MCF 10A (cell line): ENCODE results near the gene FLOT1. TPM values are rescaled to one million over a fixed set of nuclear protein-coding genes. Genes with fewer than 3 reads are reported as not detected.
A peak's percentile ranks its signal among the peaks of the same experiment; 100 is the strongest.
"Not testable (repeated sequence)": the region's sequence is repeated elsewhere in the genome, so short reads cannot be mapped to it uniquely, and the experiment has no call there.

Source experiments
- BruUV-seq: library from RNA; stranded (reverse); fragments of 400-500 nt; replicated peaks from 2 replicates; lab custom pipeline; 2021; lab: Mats Ljungman, UMichigan
- CTCF ChIA-PET: fragments of 300-600 bp; sonication (Branson Sonifier 250); formaldehyde crosslinking; extraction: SDS; loops from one replicate; lab custom pipeline; 2021; ENCODE audit warnings: antibody characterized with exemption, inconsistent platforms; lab: Yijun Ruan, JAX
- POLR2A ChIA-PET: fragments of 300-600, 350-650 bp; sonication (Branson Sonifier 250); formaldehyde crosslinking; extraction: SDS; loops from one replicate; lab custom pipeline; 2020; ENCODE audit warnings: antibody characterized with exemption, inconsistent platforms; lab: Yijun Ruan, JAX
- DNase-seq: peaks from one replicate; pipeline ENCODE4 v3.0.0-alpha.2; 2018; ENCODE audit not compliant: unreplicated experiment
- H3K27ac Mint-ChIP-seq: one replicate; pipeline ENCODE4 v1.8.0; 2022; ENCODE audit warnings: mild to moderate bottlenecking, low read depth, mixed read lengths; ENCODE audit not compliant: unreplicated experiment
- H3K27me3 Mint-ChIP-seq: one replicate; pipeline ENCODE4 v1.8.0; 2022; ENCODE audit warnings: mixed read lengths; ENCODE audit not compliant: insufficient read depth, unreplicated experiment
- H3K36me3 Mint-ChIP-seq: one replicate; pipeline ENCODE4 v1.8.0; 2022; ENCODE audit warnings: mild to moderate bottlenecking, moderate library complexity, mixed read lengths; ENCODE audit not compliant: insufficient read depth, unreplicated experiment
- H3K4me1 Mint-ChIP-seq: one replicate; pipeline ENCODE4 v1.8.0; 2022; ENCODE audit warnings: mixed read lengths; ENCODE audit not compliant: insufficient read depth, unreplicated experiment
- H3K4me3 Mint-ChIP-seq: one replicate; pipeline ENCODE4 v1.8.0; 2022; ENCODE audit warnings: mild to moderate bottlenecking, moderate library complexity, mixed read lengths; ENCODE audit not compliant: unreplicated experiment
- H3K9me3 Mint-ChIP-seq: one replicate; pipeline ENCODE4 v1.8.0; 2022; ENCODE audit warnings: mixed read lengths; ENCODE audit not compliant: unreplicated experiment
- intact Hi-C: fragments of 100-400 bp; cut with micrococcal nuclease; formaldehyde crosslinking; loops from 2 replicates; pipeline ENCODE4 v1.14.1; 2022
- total RNA-seq: library from RNA; stranded (reverse); gene quantifications from 2 replicates; pipeline ENCODE4 v1.2.3, GENCODE V29; 2022
- TF ChIP-seq, protein P1 (sequence below): fragments of 200-600 bp; IDR thresholded peaks from one replicate; pipeline ENCODE4 v1.8.0; 2022; ENCODE audit warnings: antibody characterized with exemption, mild to moderate bottlenecking; ENCODE audit not compliant: unreplicated experiment

FLOT1 gene
- total RNA-seq, 1 experiment from 2014 or later: 61.8 TPM

DNA sequence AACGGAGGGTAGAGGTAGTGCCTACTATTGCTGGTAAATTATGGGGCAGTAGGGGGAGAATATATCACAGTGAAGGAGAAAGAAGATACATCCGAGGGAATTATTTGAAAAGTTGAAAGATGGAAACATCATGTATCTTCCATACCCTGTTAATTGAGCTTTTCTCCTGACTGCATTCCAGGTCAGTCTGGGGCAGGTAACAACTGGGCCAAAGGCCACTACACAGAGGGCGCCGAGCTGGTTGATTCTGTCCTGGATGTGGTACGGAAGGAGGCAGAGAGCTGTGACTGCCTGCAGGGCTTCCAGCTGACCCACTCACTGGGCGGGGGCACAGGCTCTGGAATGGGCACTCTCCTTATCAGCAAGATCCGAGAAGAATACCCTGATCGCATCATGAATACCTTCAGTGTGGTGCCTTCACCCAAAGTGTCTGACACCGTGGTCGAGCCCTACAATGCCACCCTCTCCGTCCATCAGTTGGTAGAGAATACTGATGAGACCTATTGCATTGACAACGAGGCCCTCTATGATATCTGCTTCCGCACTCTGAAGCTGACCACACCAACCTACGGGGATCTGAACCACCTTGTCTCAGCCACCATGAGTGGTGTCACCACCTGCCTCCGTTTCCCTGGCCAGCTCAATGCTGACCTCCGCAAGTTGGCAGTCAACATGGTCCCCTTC, 19.2 kb downstream of the FLOT1 start:
- ChIA-PET CTCF (interaction anchor here (0.5 to 20.7 kb wide), 19 partner anchors 10 to 364 kb away, joined by 3 to 537 read pairs (median 6); partner anchors contain the start of genes DHX16 and NRM), POLR2A (interaction anchor here (0.6 to 13.6 kb wide), 16 partner anchors 7 to 170 kb away, joined by 3 to 477 read pairs (median 6); partner anchors contain the start of genes ATAT1, DHX16, MRPS18B and NRM)
- H3K4me3 Mint-ChIP-seq: peak overlapping the region; percentile 86
- not testable (repeated sequence) for H3K27ac Mint-ChIP-seq, DNase-seq, BruUV-seq, H3K9me3 Mint-ChIP-seq, H3K27me3 Mint-ChIP-seq
- peaks cover 42% of the 10 kb centered on the region for H3K4me1 Mint-ChIP-seq
- intact Hi-C loops: loop anchor here (5.0 kb wide), 2 partner anchors 181 to 241 kb away; no protein-coding TSS in a partner anchor
- H3K36me3 Mint-ChIP-seq: peaks cover 72% of the 10 kb centered on the region

DNA sequence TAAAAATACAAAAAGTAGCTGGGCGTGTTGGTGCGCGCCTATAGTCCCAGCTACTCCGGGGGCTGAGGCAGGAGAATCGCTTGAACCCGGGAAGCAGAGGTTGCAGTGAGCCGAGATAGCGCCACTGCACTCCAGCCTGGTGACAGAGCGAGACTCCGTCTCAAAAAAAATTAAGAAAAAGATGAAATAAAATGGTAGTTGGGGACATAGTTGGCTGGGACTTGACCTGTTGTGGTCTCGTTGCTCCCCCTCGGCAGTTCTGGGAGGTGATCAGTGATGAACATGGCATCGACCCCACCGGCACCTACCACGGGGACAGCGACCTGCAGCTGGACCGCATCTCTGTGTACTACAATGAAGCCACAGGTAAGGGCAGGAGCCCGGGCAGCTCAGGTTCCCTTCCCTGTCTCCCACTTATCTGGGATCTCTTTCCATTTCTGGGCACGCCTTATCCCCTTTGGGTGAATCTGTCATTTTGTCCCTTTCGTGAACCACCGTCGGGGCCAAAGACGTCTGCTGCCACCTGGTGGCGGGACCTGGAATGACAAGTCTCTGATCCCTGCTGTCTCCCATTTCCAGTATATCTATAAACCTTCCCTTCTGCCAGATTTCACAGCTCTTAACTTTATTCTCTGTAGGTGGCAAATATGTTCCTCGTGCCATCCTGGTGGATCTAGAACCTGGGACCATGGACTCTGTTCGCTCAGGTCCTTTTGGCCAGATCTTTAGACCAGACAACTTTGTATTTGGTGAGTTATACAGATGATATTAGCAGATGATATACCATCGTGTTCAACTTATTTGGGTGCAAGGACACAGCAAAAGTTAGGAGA, 20.0 kb downstream of the FLOT1 start:
- POLR2A ChIA-PET: interaction anchor here (0.6 to 13.6 kb wide), 19 partner anchors 8 to 392 kb away, joined by 3 to 477 read pairs (median 5); partner anchors contain the start of genes ATAT1, DHX16, MRPS18B and NRM
- peak; percentile 86 for DNase-seq
- H3K9me3 Mint-ChIP-seq: no peaks in the 10 kb centered on the region
- BruUV-seq: no TSS peak
- peaks cover 45% of the 10 kb centered on the region for H3K4me1 Mint-ChIP-seq
- TF ChIP-seq, protein P1, sequence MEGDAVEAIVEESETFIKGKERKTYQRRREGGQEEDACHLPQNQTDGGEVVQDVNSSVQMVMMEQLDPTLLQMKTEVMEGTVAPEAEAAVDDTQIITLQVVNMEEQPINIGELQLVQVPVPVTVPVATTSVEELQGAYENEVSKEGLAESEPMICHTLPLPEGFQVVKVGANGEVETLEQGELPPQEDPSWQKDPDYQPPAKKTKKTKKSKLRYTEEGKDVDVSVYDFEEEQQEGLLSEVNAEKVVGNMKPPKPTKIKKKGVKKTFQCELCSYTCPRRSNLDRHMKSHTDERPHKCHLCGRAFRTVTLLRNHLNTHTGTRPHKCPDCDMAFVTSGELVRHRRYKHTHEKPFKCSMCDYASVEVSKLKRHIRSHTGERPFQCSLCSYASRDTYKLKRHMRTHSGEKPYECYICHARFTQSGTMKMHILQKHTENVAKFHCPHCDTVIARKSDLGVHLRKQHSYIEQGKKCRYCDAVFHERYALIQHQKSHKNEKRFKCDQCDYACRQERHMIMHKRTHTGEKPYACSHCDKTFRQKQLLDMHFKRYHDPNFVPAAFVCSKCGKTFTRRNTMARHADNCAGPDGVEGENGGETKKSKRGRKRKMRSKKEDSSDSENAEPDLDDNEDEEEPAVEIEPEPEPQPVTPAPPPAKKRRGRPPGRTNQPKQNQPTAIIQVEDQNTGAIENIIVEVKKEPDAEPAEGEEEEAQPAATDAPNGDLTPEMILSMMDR: peak; percentile 97
- CTCF ChIA-PET: interaction anchor here (0.6 to 20.7 kb wide), 25 partner anchors 11 to 894 kb away, joined by 3 to 537 read pairs (median 6); partner anchors contain the start of genes DHX16 and NRM
- H3K27me3 Mint-ChIP-seq: no peaks in the 10 kb centered on the region
- peaks cover 64% of the 10 kb centered on the region for H3K36me3 Mint-ChIP-seq
- intact Hi-C loops: loop anchor here (1.0 to 5.0 kb wide), 3 partner anchors 43 to 240 kb away; no protein-coding TSS in a partner anchor
- H3K27ac Mint-ChIP-seq: no peak overlapping the region
- peak overlapping the region; percentile 86 for H3K4me3 Mint-ChIP-seq

DNA sequence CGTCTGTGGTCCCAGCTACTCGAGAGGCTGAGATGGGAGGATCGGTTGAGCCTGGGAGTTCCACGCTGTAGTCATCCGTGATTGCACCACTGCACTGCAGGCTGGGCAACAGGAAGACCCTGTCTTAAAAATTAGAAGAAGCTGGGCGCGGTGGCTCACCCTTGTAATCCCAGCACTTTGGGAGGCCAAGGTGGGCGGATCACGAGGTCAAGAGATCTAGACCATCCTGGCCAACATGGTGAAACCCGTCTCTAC, 20.5 kb downstream of the FLOT1 start:
- peaks cover 47% of the 10 kb centered on the region for H3K4me1 Mint-ChIP-seq
- not testable (repeated sequence) for H3K27ac Mint-ChIP-seq, H3K9me3 Mint-ChIP-seq, H3K27me3 Mint-ChIP-seq, BruUV-seq
- H3K36me3 Mint-ChIP-seq: peaks cover 60% of the 10 kb centered on the region
- POLR2A ChIA-PET: interaction anchor here (0.7 to 13.6 kb wide), 17 partner anchors 9 to 392 kb away, joined by 3 to 477 read pairs (median 6); partner anchors contain the start of genes ATAT1, DDR1, DHX16 and MRPS18B
- intact Hi-C loops: loop anchor here (1.0 to 5.0 kb wide), 3 partner anchors 43 to 240 kb away; no protein-coding TSS in a partner anchor
- CTCF ChIA-PET: interaction anchor here (0.6 to 20.7 kb wide), 24 partner anchors 12 to 895 kb away, joined by 3 to 537 read pairs (median 6); partner anchors contain the start of genes DHX16 and NRM
- peak overlapping the region; percentile 86 for H3K4me3 Mint-ChIP-seq
- peak; percentile 22 for DNase-seq

DNA sequence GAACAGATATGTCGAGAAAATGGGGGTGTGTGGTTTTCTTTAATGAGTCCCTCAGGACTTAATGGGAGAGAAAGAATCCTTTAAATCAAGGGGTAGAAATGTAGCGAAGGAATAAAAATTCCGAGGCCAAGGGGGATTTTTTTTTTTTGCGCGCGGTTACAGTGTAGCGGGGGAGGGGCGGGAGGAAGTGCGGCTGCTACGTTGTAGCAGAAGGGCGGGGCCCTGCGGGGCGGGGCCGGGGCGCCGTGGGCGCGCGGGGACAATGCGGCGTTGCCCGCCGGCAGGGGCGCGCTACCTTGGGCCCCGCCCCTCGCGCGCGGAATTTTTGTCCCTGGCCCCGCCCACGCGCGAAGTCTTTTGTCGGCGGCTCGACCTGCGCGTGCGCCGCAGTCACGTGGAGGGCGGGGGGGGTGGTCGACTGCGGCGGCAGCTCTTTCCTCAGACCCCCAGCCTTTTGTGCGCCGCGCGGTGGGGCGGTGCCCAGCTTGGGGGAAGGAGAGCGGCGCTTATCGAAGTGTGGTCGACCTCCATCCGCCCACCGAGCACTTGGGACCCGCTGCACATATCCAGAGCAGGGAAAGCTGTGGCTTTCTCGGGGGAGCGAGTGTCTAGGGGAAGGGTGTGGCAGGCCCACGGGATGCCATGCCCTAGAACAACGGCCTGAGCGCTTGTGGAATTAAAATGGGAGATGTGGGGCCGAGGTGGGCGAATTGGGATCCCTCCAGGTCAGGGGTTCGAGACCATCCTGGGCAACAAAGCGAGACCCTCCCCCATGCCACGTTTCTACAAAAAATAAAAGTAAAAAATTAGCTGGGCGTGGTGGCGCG, 21.1 kb downstream of the FLOT1 start:
- H3K27ac Mint-ChIP-seq: peak overlapping the region; percentile 92
- peak overlapping the region; percentile 86 for H3K4me3 Mint-ChIP-seq
- intact Hi-C loops: loop anchor here (1.0 to 5.0 kb wide), 4 partner anchors 42 to 239 kb away; partner anchors contain the start of genes MRPS18B and PPP1R10
- no peaks in the 10 kb centered on the region for H3K27me3 Mint-ChIP-seq
- H3K36me3 Mint-ChIP-seq: peaks cover 63% of the 10 kb centered on the region
- CTCF ChIA-PET: interaction anchor here (0.6 to 20.7 kb wide), 18 partner anchors 12 to 895 kb away, joined by 3 to 537 read pairs (median 6); partner anchors contain the start of genes DHX16 and NRM
- no peaks in the 10 kb centered on the region for H3K9me3 Mint-ChIP-seq
- H3K4me1 Mint-ChIP-seq: peaks cover 50% of the 10 kb centered on the region
- BruUV-seq: no TSS peak
- DNase-seq: peak; percentile 85
- POLR2A ChIA-PET: interaction anchor here (0.6 to 13.6 kb wide), 20 partner anchors 9 to 166 kb away, joined by 3 to 477 read pairs (median 6); partner anchors contain the start of genes ABCF1, ATAT1, C6orf136 and DDR1
- TF ChIP-seq, protein P1: no peak
